Hematopoietic multipotent progenitor cell (in vitro differentiated cells): Measurements from ENCODE around the gene CYTIP. TPM values are rescaled to one million over a fixed set of nuclear protein-coding genes. Genes with fewer than 3 reads are reported as not detected.
A peak's percentile ranks its signal among the peaks of the same experiment; 100 is the strongest.
"Not testable (repeated sequence)": the region's sequence is repeated elsewhere in the genome, so short reads cannot be mapped to it uniquely, and the experiment has no call there.

Source experiments
- DNase-seq, 3 donors: peaks; one replicate each; pipeline ENCODE4 v3.0.0-alpha.2; 2011 to 2015; ENCODE audit warnings: low read depth in 2 of 3, low spot score in 2 of 3
- total RNA-seq: library from RNA; depleted of rRNA; stranded (reverse); fragments of >200 nt; gene quantifications from one replicate; pipeline ENCODE4 v1.2.3, GENCODE V29; 2012

CYTIP gene
- total RNA-seq, 1 donor: 45.5 TPM

- no peak for DNase-seq
Measured at GRCh38 chr2:157427003-157427921, 16.6 kb downstream of the CYTIP start.

- DNase-seq: no peak
Measured at GRCh38 chr2:157426477-157426994, 17.4 kb downstream of the CYTIP start.

GRCh38 chr2:157424374-157424773 is 19.5 kb downstream of the CYTIP start:
- no peak for DNase-seq

- DNase-seq: no peak
Measured at GRCh38 chr2:157421964-157422363, 21.9 kb downstream of the CYTIP start.

- DNase-seq: no peak
Measured at GRCh38 chr2:157421331-157421944, 22.5 kb downstream of the CYTIP start.

GRCh38 chr2:157420771-157421323 is 23.0 kb downstream of the CYTIP start:
- peak in 2 of 3 donors; percentile 83 to 95 for DNase-seq

GRCh38 chr2:157419031-157419575 is 24.8 kb downstream of the CYTIP start:
- DNase-seq: no peak

- peak in 2 of 3 donors; percentile 45 to 47 for DNase-seq
Measured at GRCh38 chr2:157418239-157418641, 25.6 kb downstream of the CYTIP start.

GRCh38 chr2:157415591-157416101 is 28.2 kb downstream of the CYTIP start:
- no peak for DNase-seq

GRCh38 chr2:157414050-157414449 is 29.8 kb downstream of the CYTIP start:
- DNase-seq: no peak

GRCh38 chr2:157413326-157414035 is 30.4 kb downstream of the CYTIP start:
- peak; percentile 43 to 82 (median 51) for DNase-seq

- no peak for DNase-seq
Measured at GRCh38 chr2:157411624-157412336, 32.1 kb downstream of the CYTIP start.

GRCh38 chr2:157405398-157405797 is 38.5 kb downstream of the CYTIP start:
- not testable (repeated sequence) for DNase-seq

GRCh38 chr2:157404363-157404762 is 39.5 kb downstream of the CYTIP start:
- peak; percentile 26 to 57 (median 46) for DNase-seq

- not testable (repeated sequence) for DNase-seq
Measured at GRCh38 chr2:157402801-157403485, 40.9 kb downstream of the CYTIP start.

- DNase-seq: no peak
Measured at GRCh38 chr2:157395811-157396210, 48.1 kb downstream of the CYTIP start.

- no peak for DNase-seq
Measured at GRCh38 chr2:157394928-157395327, 49.0 kb downstream of the CYTIP start.

GRCh38 chr2:157393348-157393747 is 50.5 kb downstream of the CYTIP start:
- no peak for DNase-seq

GRCh38 chr2:157388827-157389226 is 55.1 kb downstream of the CYTIP start:
- no peak for DNase-seq
